Colonic mucosa (tissue), 4 donors: ENCODE measurements around the gene RFT1. TPM values are rescaled to one million over a fixed set of nuclear protein-coding genes. Genes with fewer than 3 reads are reported as not detected.

Experiments used
- DNase-seq: peaks from one replicate; pipeline ENCODE4 v3.0.0-alpha.2; 2020
- H3K27ac ChIP-seq: fragments of 200-600 bp; one replicate; pipeline ENCODE4 v1.8.0; 2021
- H3K27me3 ChIP-seq: fragments of 200-600 bp; one replicate; pipeline ENCODE4 v1.8.0; 2021
- H3K36me3 ChIP-seq: fragments of 200-600 bp; one replicate; pipeline ENCODE4 v1.8.0; 2021
- H3K4me1 ChIP-seq: fragments of 200-600 bp; one replicate; pipeline ENCODE4 v1.8.0; 2021; ENCODE audit warnings: mild to moderate bottlenecking
- H3K4me3 ChIP-seq: fragments of 200-600 bp; one replicate; pipeline ENCODE4 v1.8.0; 2021
- H3K9ac ChIP-seq, 2 donors: one replicate each; pipeline ENCODE4 v1.7.0; 2013; ENCODE audit warnings: control low read depth in 2 of 2, low read depth in 2 of 2, low read length in 2 of 2
- H3K9me3 ChIP-seq: fragments of 200-600 bp; one replicate; pipeline ENCODE4 v1.8.0; 2021
- intact Hi-C: fragments of 100-400 bp; cut with DNase I; formaldehyde crosslinking; loops from one replicate; pipeline ENCODE4 v1.14.1; 2022
- total RNA-seq, 2 donors: library from RNA; stranded (reverse); fragmentation: NEBNext Ultra II Directional in 1 of 2; extraction: Animal tissue kit (Norgen Biotek cat#: 25700) in 1 of 2; gene quantifications; one replicate each; pipeline ENCODE4 v1.2.1, GENCODE V29; 2021
- TF ChIP-seq, protein P1 (sequence below): fragments of 200-600 bp; IDR thresholded peaks from one replicate; pipeline ENCODE4 v1.8.0; 2022; ENCODE audit warnings: antibody characterized with exemption, mild to moderate bottlenecking
- donor health status: healthy.
- donor health status: DM: no; HTN: no; CAD: no.
- donor health status: DM: no; HTN: no; CAD: no.

RFT1 gene
- total RNA-seq, 2 donors from 2014 or later = 15.3 to 30.4 TPM

DNA sequence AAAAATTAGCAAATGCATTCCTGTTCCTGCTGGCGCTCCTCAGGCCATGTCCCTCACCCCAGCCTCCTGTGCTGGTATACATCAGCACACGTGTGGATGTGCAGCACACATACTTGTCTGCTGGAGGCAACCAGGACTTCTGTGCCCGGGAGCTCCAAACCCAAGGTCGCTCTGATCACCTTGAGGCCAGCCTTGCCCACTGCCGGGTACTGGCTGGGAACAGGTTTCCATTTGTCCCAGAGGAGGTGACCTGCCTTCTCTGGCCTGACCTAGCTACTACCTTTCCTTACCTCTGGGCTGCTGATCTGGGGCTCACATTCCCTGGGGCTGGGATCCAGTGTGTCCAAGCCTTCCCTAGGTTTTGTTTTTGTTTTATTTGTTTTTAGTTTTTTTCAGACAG, 42.9 kb upstream of the RFT1 start:
- Histone ChIP-seq H3K4me1 (peaks cover 8% of the 10 kb centered on the region), H3K27me3 (no peaks in the 10 kb centered on the region), H3K27ac (no peak overlapping the region), H3K9me3 (no peaks in the 10 kb centered on the region), H3K9ac (no peak overlapping the region), H3K36me3 (no peaks in the 10 kb centered on the region), H3K4me3 (no peak overlapping the region)
- TF ChIP-seq, protein P1, sequence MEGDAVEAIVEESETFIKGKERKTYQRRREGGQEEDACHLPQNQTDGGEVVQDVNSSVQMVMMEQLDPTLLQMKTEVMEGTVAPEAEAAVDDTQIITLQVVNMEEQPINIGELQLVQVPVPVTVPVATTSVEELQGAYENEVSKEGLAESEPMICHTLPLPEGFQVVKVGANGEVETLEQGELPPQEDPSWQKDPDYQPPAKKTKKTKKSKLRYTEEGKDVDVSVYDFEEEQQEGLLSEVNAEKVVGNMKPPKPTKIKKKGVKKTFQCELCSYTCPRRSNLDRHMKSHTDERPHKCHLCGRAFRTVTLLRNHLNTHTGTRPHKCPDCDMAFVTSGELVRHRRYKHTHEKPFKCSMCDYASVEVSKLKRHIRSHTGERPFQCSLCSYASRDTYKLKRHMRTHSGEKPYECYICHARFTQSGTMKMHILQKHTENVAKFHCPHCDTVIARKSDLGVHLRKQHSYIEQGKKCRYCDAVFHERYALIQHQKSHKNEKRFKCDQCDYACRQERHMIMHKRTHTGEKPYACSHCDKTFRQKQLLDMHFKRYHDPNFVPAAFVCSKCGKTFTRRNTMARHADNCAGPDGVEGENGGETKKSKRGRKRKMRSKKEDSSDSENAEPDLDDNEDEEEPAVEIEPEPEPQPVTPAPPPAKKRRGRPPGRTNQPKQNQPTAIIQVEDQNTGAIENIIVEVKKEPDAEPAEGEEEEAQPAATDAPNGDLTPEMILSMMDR = no peak
- intact Hi-C loops = no loop called here
- no peak for DNase-seq

- no peak overlapping the region for H3K4me3 ChIP-seq
- no peaks in the 10 kb centered on the region for H3K27me3 ChIP-seq
- intact Hi-C loops = no loop called here
- H3K4me1 ChIP-seq = peaks cover 9% of the 10 kb centered on the region
- no peak overlapping the region for H3K9ac ChIP-seq
- H3K27ac ChIP-seq = no peak overlapping the region
- TF ChIP-seq, protein P1 = no peak
- no peaks in the 10 kb centered on the region for H3K9me3 ChIP-seq
- H3K36me3 ChIP-seq = no peaks in the 10 kb centered on the region
- DNase-seq = no peak
These were observed 41.7 kb upstream of the RFT1 start for GRCh38 chr3:53171827-53172505.

- DNase-seq = no peak
These were observed 40.8 kb upstream of the RFT1 start for GRCh38 chr3:53171064-53171418.

DNA sequence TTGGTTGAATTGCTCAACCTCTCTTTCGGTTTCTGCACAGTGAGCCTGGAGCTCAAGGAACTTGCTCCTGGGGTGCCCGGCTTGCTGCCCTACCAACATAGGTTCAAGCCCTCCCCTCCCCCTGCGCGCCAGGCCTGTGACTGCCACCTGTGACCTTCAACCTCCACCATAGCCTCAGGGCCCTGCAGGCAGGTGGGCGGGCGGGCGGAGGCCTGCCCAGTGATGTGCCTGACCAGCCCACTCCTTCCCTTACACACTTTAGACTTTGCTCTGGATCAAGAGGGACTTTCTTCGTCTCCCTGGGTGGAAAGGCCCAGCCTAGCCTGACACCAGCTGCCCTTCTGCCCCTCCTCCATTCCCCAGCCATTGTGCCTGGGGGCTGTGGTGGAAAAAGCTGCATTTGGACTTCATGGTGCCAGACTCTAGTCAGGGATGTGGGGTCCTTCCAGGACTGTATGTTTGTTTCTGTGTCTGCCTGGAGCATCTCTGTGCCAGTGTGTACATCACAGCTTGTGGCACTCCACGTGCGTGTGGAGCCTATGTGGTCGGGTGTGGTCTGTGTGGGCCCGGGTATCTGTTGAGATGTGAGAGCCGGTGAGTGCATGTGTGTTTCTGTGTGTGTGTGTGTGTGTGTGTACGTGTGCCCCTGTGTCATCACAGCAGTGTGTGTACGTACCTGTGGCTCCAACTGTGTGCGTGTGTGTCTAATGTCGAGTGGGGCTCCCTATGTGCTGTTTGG, 40.3 kb upstream of the RFT1 start:
- TF ChIP-seq, protein P1 = no peak
- H3K9ac ChIP-seq = peak overlapping the region; percentile 24 to 44
- no peak overlapping the region for H3K4me3 ChIP-seq
- H3K27ac ChIP-seq = peak overlapping the region; percentile 40
- H3K4me1 ChIP-seq = peaks cover 16% of the 10 kb centered on the region
- no peaks in the 10 kb centered on the region for H3K27me3 ChIP-seq
- intact Hi-C loops = no loop called here
- H3K36me3 ChIP-seq = no peaks in the 10 kb centered on the region
- no peak for DNase-seq
- no peaks in the 10 kb centered on the region for H3K9me3 ChIP-seq

More at GRCh38 chr3:53171064-53171418, 40.8 kb upstream of the RFT1 start:
- Histone ChIP-seq H3K9ac (peak overlapping the region in 1 of 2 donors; percentile 44), H3K27ac (no peak overlapping the region), H3K9me3 (no peaks in the 10 kb centered on the region), H3K27me3 (no peaks in the 10 kb centered on the region), H3K4me1 (peaks cover 16% of the 10 kb centered on the region), H3K36me3 (no peaks in the 10 kb centered on the region), H3K4me3 (no peak overlapping the region)
- intact Hi-C loops = no loop called here
- TF ChIP-seq, protein P1 = no peak

DNA sequence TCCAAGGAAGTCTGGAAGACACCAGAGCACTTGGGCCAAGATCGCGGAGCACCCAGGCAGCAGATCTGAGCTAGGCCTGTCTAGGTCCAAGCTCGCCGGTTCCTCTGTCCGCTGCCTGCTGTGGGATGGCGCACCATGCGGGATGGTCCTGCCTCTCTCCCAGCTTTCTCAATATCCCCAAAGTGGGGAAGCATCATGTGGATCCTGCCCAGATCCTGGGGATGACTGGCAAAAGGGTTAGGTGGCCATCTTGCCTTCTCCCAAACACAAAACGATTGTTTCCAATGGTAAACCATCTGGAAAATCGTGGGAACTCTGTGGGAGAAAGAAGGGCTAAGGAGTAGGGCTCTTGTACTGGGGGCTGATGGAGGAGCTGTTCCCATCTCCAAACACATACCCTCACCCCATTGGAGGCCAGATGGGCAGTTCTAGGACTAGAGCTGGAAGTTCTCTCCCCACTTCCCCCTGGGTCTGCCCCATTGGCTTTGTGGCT, 39.6 kb upstream of the RFT1 start:
- TF ChIP-seq, protein P1 = no peak
- no peak for DNase-seq
- Histone ChIP-seq H3K4me1 (peaks cover 16% of the 10 kb centered on the region), H3K4me3 (no peak overlapping the region), H3K36me3 (no peaks in the 10 kb centered on the region), H3K9me3 (no peaks in the 10 kb centered on the region), H3K9ac (peak overlapping the region; percentile 12 to 56), H3K27me3 (no peaks in the 10 kb centered on the region), H3K27ac (peak overlapping the region; percentile 40)
- intact Hi-C loops = no loop called here
